LHCN-M2 (cell line): ENCODE measurements around the gene NTM. TPM values are rescaled to one million over a fixed set of nuclear protein-coding genes. Genes with fewer than 3 reads are reported as not detected.

Experiments
- DNase-seq: peaks from one replicate; pipeline ENCODE4 v3.0.0-alpha.2; 2012; ENCODE audit warnings: low read depth
- total RNA-seq: library from RNA; depleted of rRNA; stranded (reverse); fragments of >200 nt; gene quantifications from 2 replicates; pipeline ENCODE4 v1.2.3, GENCODE V29; 2014

Gene NTM
- total RNA-seq, 1 experiment from 2014 or later, result 45.6 TPM

DNA sequence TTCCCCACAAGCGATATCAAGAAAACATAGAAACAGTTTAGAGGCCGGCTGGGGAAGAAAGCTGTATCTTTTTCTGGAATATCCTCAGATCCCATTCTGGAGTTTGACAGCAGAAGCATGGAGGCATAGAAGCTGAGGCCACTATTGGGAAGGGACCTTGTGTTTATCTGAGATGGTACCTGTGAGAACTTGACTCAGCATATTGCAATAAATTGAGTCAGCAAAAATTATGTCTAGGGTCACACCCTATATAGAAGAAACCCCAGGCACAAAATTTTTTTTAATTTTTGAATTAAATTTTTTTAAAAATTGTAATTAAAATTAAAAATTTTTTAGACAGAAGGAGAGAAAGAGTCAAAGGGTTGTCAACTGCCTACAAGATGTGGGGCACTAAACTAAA, 178.7 kb downstream of the NTM start:
- no peak for DNase-seq

DNA sequence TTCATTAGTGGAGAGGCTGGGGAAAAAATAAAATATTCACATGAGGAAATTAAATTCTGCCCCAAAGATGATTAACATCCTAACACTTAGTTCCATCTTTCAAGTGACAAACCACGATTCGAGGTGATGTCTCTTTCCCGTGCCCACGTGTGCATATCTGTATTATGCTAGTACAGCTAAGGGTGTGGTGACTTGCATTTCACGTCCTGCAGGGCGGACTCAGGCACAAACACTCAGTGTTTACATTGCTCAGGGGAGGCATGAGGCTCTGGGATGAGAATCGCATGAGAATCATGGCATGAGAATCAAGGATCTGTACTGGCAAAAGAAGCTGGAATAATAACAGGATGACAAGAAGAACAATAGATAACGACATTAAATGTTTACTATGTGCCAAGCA, 179.4 kb downstream of the NTM start:
- no peak for DNase-seq

GRCh38 chr11:131560287-131560686, 189.9 kb downstream of the NTM start:
- DNase-seq, result no peak

DNA sequence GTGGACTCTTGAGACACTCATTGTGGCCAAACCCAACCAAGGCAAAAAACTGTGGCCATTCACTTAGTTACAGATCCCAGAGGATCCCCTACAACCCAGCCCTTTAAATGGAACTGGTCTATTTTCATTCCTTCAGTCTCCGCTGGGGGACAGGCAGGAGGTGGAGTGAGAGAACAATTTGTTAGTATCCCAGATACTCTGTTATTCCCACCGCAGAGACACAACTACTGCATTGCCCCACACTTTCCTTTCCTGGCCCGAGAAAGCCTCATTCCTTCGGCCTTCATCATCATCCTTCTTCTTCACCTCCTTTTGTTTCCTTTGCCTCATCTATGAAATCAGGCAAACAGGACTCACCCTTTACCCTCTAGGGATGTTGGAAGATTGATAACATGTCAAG, 191.1 kb downstream of the NTM start:
- no peak for DNase-seq

GRCh38 chr11:131561972-131562371, 191.6 kb downstream of the NTM start:
- DNase-seq, result no peak

DNA sequence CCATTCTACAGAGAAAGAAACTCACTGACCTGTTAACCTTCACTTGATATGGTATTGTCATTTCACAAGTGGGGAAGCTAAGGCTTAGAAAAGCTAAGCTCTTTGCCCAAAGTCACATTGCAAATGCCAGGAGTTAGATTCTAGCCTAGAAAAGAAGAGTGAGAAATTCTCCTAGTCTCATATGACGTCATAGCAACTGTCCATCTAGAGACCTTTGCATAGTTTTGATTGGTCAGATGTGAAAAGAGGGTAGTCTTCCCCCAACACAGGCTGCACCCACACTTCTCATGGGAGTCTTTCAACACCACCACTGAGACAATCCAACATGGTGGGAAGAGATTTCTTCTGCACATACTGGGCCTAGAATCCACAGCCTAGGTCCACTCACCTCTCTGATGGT, 197.9 kb downstream of the NTM start:
- no peak for DNase-seq

DNA sequence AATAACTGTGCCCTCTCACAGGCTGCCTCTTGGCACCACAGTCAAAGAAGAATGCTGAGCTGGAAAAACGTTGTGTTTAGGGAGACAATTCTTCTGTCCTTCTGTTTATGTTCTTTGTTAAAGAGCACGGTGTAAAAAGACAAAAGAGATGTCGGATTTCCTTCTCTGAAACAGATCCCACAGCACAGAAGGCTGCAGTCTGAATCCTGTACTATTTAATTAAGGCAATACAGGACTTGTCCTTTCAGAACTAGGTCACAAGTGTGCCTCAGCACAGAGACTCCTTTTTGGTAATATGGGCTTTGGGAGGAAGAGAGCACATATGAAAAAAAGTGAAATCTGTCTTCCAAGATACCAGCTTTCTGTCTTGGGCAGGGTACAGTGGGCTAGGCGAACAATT, 201.2 kb downstream of the NTM start:
- no peak for DNase-seq

- no peak for DNase-seq
Measured at GRCh38 chr11:131572423-131572822, 202.0 kb downstream of the NTM start.

GRCh38 chr11:131579932-131580387, 209.5 kb downstream of the NTM start:
- DNase-seq, result peak; percentile 68

DNA sequence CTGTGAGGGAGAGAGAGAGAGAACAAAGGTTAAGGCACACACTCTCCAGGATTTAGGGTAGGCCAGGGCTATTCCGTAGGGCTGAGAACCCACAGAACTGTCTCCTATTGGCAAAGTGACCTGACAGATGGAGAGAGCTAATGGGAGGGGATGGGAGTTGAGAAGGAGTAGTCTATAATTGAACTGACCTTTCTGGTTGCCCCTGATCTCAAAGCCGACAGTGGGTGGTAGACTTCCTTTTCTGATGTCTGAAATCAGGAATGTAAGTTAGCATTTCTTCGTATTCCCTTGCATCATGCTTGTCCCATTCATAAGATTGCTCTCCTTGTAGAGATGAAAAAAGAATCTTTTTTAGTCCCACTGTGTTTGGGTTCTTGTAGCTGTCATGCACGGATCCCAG, 210.1 kb downstream of the NTM start:
- no peak for DNase-seq

GRCh38 chr11:131581046-131581445, 210.6 kb downstream of the NTM start:
- DNase-seq, result no peak

DNA sequence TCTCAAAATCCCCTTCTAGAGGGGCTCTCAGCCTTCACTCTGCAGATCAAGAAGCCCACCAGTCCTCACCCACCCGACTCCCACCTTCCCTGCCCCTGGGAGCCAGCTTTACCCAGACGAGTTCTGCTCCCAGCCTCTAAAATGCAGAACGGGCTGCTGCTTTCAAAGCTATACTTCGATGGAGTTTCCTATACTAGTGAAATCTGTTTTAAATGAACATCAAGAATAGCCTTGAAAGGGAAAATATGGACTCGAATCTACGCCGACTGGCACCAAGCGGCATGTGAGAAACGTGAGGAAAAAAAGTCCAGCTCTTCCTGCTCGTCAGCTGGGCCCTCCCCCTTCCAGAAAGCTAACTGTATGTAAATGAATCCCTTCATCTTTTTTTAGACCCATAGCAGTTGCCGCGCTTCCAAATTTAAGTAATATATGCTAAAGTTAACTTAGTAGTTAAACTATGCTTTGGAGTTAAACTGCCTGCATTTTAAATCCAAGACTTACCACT, 211.7 kb downstream of the NTM start:
- DNase-seq, result no peak

GRCh38 chr11:131583421-131583820, 213.0 kb downstream of the NTM start:
- no peak for DNase-seq

DNA sequence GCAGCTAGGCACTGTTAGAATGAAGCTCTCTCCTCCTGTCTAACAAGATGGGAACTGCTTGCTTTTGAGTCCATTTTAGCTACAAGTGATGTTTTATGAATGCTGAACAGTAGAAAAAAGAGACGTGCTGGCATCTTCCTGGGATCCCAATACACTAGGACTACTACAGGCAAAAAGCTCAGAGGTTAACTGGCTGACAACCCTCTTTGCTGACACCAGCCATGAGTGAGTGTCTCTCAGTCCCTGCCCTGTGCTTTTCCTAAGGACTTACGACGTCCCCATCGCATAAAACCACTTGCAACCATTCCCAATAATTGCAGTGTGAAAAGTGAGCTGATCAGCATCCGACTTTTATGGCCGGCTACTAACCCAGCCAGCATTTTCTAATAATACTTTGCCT, 213.5 kb downstream of the NTM start:
- DNase-seq, result no peak

DNA sequence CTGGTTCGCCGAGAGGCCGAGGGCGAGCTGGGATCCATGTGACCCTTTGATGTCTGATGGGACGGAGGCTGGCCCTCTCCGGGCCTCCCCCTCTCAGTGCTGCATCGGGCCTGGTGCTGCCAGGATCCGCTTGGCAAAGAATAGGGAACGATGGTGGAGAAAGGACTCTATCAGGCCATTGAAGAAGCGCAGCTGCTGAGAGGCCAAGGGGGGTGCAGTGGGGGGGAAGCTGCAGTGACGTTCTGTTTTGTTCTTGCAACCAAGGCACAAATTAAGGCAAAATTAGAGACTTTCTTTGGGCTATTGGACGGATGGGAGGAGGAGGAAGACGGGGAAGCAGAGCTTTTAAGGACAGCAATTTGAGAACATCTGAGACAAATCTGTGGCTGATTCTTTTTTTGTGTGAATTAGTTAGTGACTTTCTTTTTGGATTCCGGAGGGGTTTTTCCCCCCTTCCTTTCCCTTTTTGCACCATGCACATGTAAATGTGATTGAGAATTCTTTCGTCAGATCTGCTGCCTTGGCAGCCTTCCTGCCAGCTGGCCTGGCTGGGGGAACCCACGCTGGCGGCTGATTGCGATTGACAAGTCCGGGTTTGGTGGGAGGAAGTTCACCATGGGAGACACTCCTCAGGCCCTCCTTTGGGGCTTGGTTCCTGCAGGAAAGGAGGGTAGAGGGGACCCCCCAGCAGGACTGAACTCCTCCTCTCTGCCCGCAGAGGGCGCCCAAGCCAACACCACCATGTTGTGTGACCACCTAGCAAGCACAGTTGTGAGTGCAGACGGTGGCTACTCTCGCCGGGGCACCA, 214.6 kb downstream of the NTM start:
- no peak for DNase-seq

DNA sequence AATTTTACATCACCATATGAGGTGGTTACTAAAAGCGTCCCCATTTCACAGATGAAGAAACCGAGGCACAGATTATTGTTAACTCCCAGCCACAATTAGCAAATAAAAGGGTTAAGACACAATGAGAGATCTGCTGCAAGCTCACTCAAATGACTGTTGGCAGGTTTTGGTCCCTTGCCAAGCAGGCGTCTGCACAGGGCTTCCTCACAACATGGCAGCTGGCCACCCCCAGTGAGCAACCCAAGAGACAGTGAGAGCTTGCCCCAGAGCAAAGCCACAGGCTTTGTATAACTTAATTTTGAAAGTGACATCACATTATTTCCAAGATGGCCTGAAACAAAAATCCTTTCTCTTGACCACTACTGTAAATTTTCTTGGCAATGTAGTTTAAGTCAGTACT, 217.6 kb downstream of the NTM start:
- no peak for DNase-seq

GRCh38 chr11:131591051-131591461, 220.6 kb downstream of the NTM start:
- no peak for DNase-seq

GRCh38 chr11:131592152-131592551, 221.7 kb downstream of the NTM start:
- no peak for DNase-seq

DNA sequence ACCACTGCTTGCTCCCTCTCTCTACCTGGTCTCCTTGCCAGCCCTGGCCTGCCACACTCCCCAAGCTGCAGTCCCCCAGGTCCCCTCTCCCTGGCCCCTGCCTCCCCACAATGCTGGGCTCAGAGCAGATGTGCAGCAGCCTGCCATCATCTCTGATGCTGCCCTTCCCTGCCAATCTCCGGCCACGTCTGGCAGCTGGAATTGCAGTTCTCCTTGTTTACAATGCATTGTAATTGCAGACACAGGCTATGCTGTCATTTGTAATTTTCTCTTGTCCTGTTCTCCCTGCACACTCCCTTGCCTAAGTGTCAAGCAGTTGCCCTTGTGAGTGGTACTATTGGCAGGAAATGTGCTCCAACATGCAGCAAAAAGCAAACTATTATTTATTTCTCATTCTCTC, 222.3 kb downstream of the NTM start:
- DNase-seq, result no peak

DNA sequence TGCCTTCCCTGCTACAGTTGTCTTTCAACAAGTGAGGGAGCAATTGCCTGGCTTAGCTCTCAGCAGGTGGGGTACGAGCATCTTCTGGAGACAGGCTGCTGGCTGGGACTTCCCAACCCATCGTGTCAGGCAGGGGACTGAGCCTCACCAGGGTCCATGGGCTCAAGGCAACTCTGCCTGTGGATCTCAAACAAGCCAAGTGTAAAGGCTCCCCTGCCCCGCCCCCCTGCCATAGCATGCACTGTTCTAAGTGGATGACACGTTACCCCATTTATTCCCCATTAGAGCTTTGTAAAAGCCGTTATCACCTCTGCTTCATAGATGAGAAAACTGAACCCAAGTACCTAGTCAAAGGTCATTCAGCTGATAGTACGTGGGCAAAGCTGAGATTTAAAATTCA, 222.9 kb downstream of the NTM start:
- no peak for DNase-seq

- no peak for DNase-seq
Measured at GRCh38 chr11:131595797-131596196, 225.4 kb downstream of the NTM start.

- DNase-seq, result no peak
Measured at GRCh38 chr11:131597890-131598289, 227.5 kb downstream of the NTM start.

DNA sequence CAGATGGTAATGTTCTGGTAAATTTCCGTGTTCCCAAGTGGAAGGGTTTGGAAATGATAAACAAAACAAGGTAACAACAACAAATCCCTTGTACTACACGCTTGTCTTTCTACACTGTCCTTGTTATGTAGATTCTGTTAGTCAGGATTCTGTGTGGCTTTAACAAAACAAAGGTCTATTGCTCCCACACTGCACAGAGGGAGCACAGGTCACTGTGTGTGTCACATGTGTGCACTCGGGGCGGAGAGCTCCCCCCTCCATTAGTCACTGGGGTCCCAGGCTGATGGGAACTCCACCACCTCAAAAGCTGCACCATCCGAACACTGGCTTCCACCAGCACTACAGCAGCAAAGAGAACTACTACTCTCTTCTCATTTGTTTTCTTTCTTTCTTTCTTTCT, 227.9 kb downstream of the NTM start:
- no peak for DNase-seq

DNA sequence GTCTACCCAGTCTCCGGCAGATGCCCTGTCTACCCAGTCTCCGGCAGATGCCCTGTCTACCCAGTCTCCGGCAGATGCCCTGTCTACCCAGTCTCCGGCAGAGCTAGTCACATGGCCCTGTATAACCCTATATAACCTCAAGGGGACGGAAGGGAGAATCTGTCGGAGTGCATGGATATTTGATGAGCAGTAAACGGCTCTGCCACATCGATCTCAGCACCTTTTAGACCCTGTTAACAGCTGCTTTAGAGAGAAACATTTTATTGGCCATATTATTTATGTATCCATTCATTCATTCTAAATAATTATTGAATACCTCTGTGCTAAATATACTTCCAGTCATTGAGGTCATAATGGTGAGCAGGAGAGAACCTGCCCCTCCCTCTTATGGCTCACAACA, 228.9 kb downstream of the NTM start:
- DNase-seq, result no peak
